K562 (cell line): Measurements from ENCODE around the gene KRTAP10-12. TPM values are rescaled to one million over a fixed set of nuclear protein-coding genes. Genes with fewer than 3 reads are reported as not detected.

ENCODE experiments used
- ATAC-seq: fragments of 200-7000 bp; cut with Tn5 transposase; 3 replicates; pipeline ENCODE4 v1.9.1; 2020; ENCODE audit warnings: moderate library complexity
- BruUV-seq: library from RNA; stranded (reverse); fragments of 400-500 nt; replicated peaks from 2 replicates; lab custom pipeline; 2021; lab: Mats Ljungman, UMichigan
- CTCF ChIA-PET: fragments of 300-600 bp; formaldehyde crosslinking; extraction: SDS; loops from one replicate; lab custom pipeline; 2021; ENCODE audit warnings: low intra/inter-chr PET ratio; lab: Yijun Ruan, JAX
- POLR2A ChIA-PET: fragments of 300-600, 350-650 bp; sonication (Branson Sonifier 250); formaldehyde crosslinking; extraction: SDS; loops from one replicate; lab custom pipeline; 2021; ENCODE audit warnings: antibody characterized with exemption, inconsistent platforms; lab: Yijun Ruan, JAX
- DNase-seq, 4 experiments: peaks; one replicate each; pipeline versions ENCODE4 v3.0.0 to v3.0.0-alpha.2; 2011 to 2018; ENCODE audit warnings: low spot score in 3 of 4, mixed read lengths in 3 of 4; ENCODE audit errors: extremely low read depth in 1 of 4
- FAIRE-seq: peaks from 2 replicates; lab custom pipeline; 2011; peaks lifted over from hg19 to GRCh38; lab: Jason Lieb, UNC
- H2AFZ ChIP-seq: 2 replicates; pipeline ENCODE4 v1.6.0; 2011; ENCODE audit warnings: low read depth, low read length, control low read depth, inconsistent platforms
- H3K27ac ChIP-seq: fragments of 200-600 bp; 3 replicates; pipeline ENCODE4 v1.8.0; 2011; ENCODE audit warnings: low read depth, mild to moderate bottlenecking, control low read depth, inconsistent platforms, low read length, moderate library complexity, mixed read lengths; ENCODE audit errors: extremely low read depth
- H3K27me3 ChIP-seq, 2 experiments: fragments of 300-600 bp in 1 of 2; 2 replicates in 1 of 2; 3 replicates in 1 of 2; pipeline versions ENCODE4 v1.6.0 to v1.8.0; 2011; ENCODE audit warnings: inconsistent platforms in 2 of 2, low read length in 2 of 2, mild to moderate bottlenecking in 1 of 2, mixed read lengths in 1 of 2, moderate library complexity in 1 of 2; ENCODE audit not compliant: control insufficient read depth in 2 of 2, insufficient read depth in 2 of 2
- H3K36me3 ChIP-seq: fragments of 300-600 bp; 3 replicates; pipeline ENCODE4 v1.8.0; 2011; ENCODE audit warnings: mild to moderate bottlenecking, low read length, inconsistent platforms; ENCODE audit not compliant: control insufficient read depth, insufficient read depth
- H3K4me1 ChIP-seq, 2 experiments: fragments of 200-600 bp in 1 of 2; replicated peaks in 1 of 2; 2 replicates in 1 of 2; 3 replicates in 1 of 2; pipeline versions ENCODE4 v1.5.1 to v1.8.0; 2011; ENCODE audit warnings: inconsistent platforms in 2 of 2, low read length in 2 of 2, mild to moderate bottlenecking in 1 of 2, mixed read lengths in 1 of 2, moderate library complexity in 1 of 2; ENCODE audit not compliant: control insufficient read depth in 2 of 2, insufficient read depth in 2 of 2
- H3K4me2 ChIP-seq: 2 replicates; pipeline ENCODE4 v1.6.1; 2011; ENCODE audit warnings: low read length, control low read depth, inconsistent platforms, mixed read lengths; ENCODE audit not compliant: insufficient read depth
- H3K4me3 ChIP-seq: fragments of 200-600 bp; sonication (generic), shearing (Covaris generic); 2 replicates; pipeline ENCODE4 v1.5.1; 2016; ENCODE audit warnings: control low read depth, inconsistent platforms
- H3K79me2 ChIP-seq: fragments of 200-600 bp; 3 replicates; pipeline ENCODE4 v1.8.0; 2011; ENCODE audit warnings: low read length, inconsistent platforms; ENCODE audit not compliant: control insufficient read depth, insufficient read depth
- H3K9ac ChIP-seq, 2 experiments: 2 replicates each; pipeline versions ENCODE4 v1.6.0 to v1.6.1; 2011; ENCODE audit warnings: low read depth in 2 of 2, low read length in 2 of 2, control low read depth in 1 of 2, inconsistent platforms in 1 of 2, mild to moderate bottlenecking in 1 of 2, mixed read lengths in 1 of 2; ENCODE audit not compliant: insufficient read depth in 1 of 2
- H3K9me1 ChIP-seq: one replicate; pipeline ENCODE4 v1.6.0; 2011; ENCODE audit warnings: inconsistent platforms, mild to moderate bottlenecking, low read length, moderate library complexity; ENCODE audit not compliant: control insufficient read depth, insufficient read depth
- H3K9me3 ChIP-seq: replicated peaks from 2 replicates; pipeline ENCODE4 v1.5.1; 2011; ENCODE audit warnings: low read depth, low read length, inconsistent platforms; ENCODE audit not compliant: control insufficient read depth, insufficient read depth
- H4K20me1 ChIP-seq: replicated peaks from 2 replicates; pipeline ENCODE4 v1.6.1; 2011; ENCODE audit warnings: low read length, inconsistent platforms, mixed read lengths; ENCODE audit not compliant: control insufficient read depth, insufficient read depth
- ATF6 ChIP-seq: sonication (generic); formaldehyde crosslinking; IDR thresholded peaks from 2 replicates; pipeline ENCODE4 v1.4.0; 2020; ENCODE audit warnings: mild to moderate bottlenecking, missing genetic modification reagents
- ILK ChIP-seq: fragments of 450-650 bp; IDR thresholded peaks from 2 replicates; pipeline ENCODE4 v1.6.1; 2016; ENCODE audit warnings: missing genetic modification characterization, low read depth, mild to moderate bottlenecking, missing compliant biosample characterization, moderate library complexity, borderline replicate concordance
- IRF2 ChIP-seq: sonication (generic); formaldehyde crosslinking; IDR thresholded peaks from 2 replicates; pipeline ENCODE4 v1.8.1; 2022; ENCODE audit warnings: mild to moderate bottlenecking, missing genetic modification reagents
- KDM2B ChIP-seq: fragments of 250-450 bp; sonication (Bioruptor Pico); IDR thresholded peaks from 2 replicates; pipeline ENCODE4 v1.8.0; 2021; ENCODE audit warnings: mild to moderate bottlenecking, moderate library complexity
- ZNF668 ChIP-seq: fragments of 250-450 bp; sonication (Bioruptor Pico); IDR thresholded peaks from 2 replicates; pipeline ENCODE4 v1.8.0; 2022; ENCODE audit warnings: mild to moderate bottlenecking, inconsistent platforms
- WGBS: fragments of 100-300 bp; shearing (Covaris generic); methylation state at CpG from one replicate; pipeline ENCODE4 v1.1.6; 2016; ENCODE audit warnings: low coverage, mixed read lengths; ENCODE audit not compliant: insufficient coverage; ENCODE audit errors: missing lambda C conversion rate; 5-methylcytosine and 5-hydroxymethylcytosine counted together
- in situ Hi-C: fragments of 300-500 bp; cut with MboI; formaldehyde crosslinking; loops from 4 replicates; pipeline ENCODE4 v1.15.0; 2018; ENCODE audit warnings: inconsistent platforms, mixed read lengths
- intact Hi-C: fragments of 100-400 bp; cut with micrococcal nuclease; formaldehyde crosslinking; loops from 2 replicates; pipeline ENCODE4 v1.14.2; 2022
- polyA plus RNA-seq, 8 experiments: library from polyadenylated mRNA; depleted of rRNA in 4 of 8; stranded (reverse) in 5 of 8; unstranded in 3 of 8; fragments of >200 nt; fragmentation: Nextera tagmentation in 2 of 8; fragmentation: Illumina TruSeq in 1 of 8; extraction: Ambion mirVana in 2 of 8; extraction: Trizol in 1 of 8; gene quantifications; 2 replicates each; pipeline versions ENCODE4 v1.2.1 to v1.2.3, GENCODE V29; 2011 to 2014; ENCODE audit warnings: inconsistent platforms in 1 of 8, missing spikeins in 1 of 8
- total RNA-seq, 7 experiments: library from RNA; depleted of rRNA in 6 of 7; stranded (reverse); fragments of >200 nt in 6 of 7; fragmentation: Illumina TruSeq in 2 of 7; extraction: Trizol in 2 of 7; gene quantifications; 2 replicates each; pipeline versions ENCODE4 v1.2.1 to v1.2.3, GENCODE V29; 2011 to 2021; ENCODE audit warnings: low replicate concordance in 1 of 7

The KRTAP10-12 gene
- total and polyA plus RNA-seq, 9 of the 15 experiments (the other 6 are each of a cell fraction or from before 2014, with no cell fraction given): not detected

DNA sequence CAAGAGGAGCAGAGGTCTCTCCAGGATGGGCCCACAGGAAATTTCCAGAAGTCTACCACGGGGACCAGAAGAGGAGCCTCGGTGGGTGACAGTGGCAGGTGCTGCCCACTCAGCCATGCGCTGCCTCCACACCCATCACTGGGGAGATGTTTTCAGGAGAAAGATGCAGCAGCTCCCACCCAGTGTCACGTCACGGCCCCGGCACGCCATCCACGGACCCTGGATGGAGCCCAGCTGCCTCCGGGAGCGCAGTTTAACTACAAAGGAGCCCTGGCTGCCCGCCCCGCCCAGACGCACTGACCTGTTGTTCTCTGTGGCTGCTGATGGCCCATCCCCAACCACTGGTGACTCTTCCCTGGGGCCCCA lies 7.6 kb downstream of the KRTAP10-12 start:
- no peak overlapping the region for H3K9ac ChIP-seq
- peaks cover 0 to 14% of the 10 kb centered on the region in 2 experiments; a peak in 1 of 5 replicates for H3K4me1 ChIP-seq
- H3K9me3 ChIP-seq: no peaks in the 10 kb centered on the region
- under 1% methylated on average over 13 of the region's 13 CpGs for WGBS
- BruUV-seq: no TSS peak
- DNase-seq (peak in 1 of 4 experiments; percentile 7), ATAC-seq (no peak), FAIRE-seq (no peak)
- intact Hi-C loops (no loop called here), in situ Hi-C loops (no loop called here)
- H3K27me3 ChIP-seq: peaks cover 41 to 77% of the 10 kb centered on the region in 2 experiments
- ChIA-PET POLR2A (no interaction called here), CTCF (no interaction called here)
- no peak overlapping the region for H3K27ac ChIP-seq
- H2AFZ ChIP-seq: no peak overlapping the region
- H3K9me1 ChIP-seq: peaks cover 3% of the 10 kb centered on the region
- H3K4me3 ChIP-seq: no peak overlapping the region
- no peaks in the 10 kb centered on the region for H3K79me2 ChIP-seq
- H4K20me1 ChIP-seq: no peaks in the 10 kb centered on the region; the same call in 1 of the 2 replicates
- H3K4me2 ChIP-seq: no peak overlapping the region
- no peaks in the 10 kb centered on the region for H3K36me3 ChIP-seq
- TF ChIP-seq KDM2B (CRISPR knock-in tag): no peak
- TF ChIP-seq IRF2 (CRISPR knock-in tag): no peak
- TF ChIP-seq ATF6 (CRISPR knock-in tag): no peak
- TF ChIP-seq ILK (tag): no peak
- no peak for TF ChIP-seq ZNF668 (CRISPR knock-in tag)
